Measurements from ENCODE around the gene MYBPH. TPM values are rescaled to one million over a fixed set of nuclear protein-coding genes. Genes with fewer than 3 reads are reported as not detected.

Gene MYBPH
- total and polyA plus RNA-seq, 2 of the 13 experiments (the other 11 are each of a cell fraction or from before 2014, with no cell fraction given), result not detected

DNA sequence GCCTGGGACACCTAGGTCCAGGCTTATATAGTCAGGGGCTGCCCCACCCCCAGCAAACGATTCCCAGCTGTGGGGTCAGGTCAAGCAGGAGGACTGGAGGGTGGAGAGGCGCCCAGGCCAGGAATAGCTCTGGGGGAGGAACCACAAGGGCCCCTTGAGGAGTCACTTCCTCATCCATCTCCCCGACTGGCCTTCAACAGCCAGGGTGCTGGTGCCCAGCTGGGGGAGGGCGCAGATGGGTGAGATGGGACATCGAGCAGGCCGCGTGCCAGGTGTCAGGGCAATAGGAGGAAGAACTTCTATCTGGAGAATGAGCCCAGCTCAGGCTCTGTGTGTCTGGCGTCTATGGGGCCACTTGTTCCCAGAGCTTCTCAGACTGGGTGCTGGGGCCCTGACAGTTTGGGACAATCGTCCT lies 208 bp upstream of the MYBPH start (continued):
- TF ChIP-seq ZNF354B (CRISPR knock-in tag; IDR thresholded peaks at IDR 0.05) (no peak), EEA1 (CRISPR knock-in tag; IDR thresholded peaks at IDR 0.05; ENCODE audit: borderline replicate concordance) (no peak), PHF5A (CRISPR knock-in tag; IDR thresholded peaks at IDR 0.05; ENCODE audit: low read depth, unreplicated experiment) (no peak), SMAD9 (CRISPR knock-in tag; IDR thresholded peaks at IDR 0.05) (no peak), NFE2 (CRISPR knock-in tag; IDR thresholded peaks at IDR 0.05) (no peak)

DNA sequence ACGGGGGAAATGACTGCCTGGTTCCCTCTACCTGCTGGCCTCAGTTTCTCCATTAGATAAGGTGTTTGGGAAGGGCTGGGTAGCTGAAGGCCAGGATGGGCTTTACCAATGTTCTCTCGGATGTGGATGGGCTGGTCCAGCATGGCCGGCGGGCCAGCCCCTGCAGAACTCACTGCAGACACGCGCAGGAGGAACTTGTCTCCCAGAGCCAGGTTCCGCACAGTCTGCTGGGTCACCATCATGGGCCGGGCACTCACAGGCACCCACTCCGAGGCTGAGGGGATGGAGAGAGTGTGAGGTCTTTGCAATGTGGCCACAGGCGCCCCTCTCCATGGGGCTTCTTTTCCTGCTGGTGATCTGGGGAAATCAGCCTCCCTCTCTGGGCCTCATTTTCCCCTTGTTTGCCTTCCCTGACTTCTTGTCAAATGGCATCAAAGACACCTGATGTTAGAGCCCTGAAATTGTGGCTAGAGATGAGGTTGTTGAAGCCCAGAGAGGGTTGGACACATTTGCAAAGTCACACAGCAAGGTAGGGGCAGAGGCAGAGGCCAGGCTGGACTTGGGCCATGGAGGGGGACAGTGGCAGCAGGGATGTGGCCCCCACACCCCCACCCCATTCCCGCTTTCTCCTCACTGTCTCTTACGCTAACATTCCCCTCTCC lies 1.2 kb downstream of the MYBPH start:
- FAIRE-seq (no peak), ATAC-seq (no peak), DNase-seq (ENCODE audit: low spot score) (no peak)
- H3K27ac ChIP-seq (ENCODE audit: extremely low read length, insufficient read depth, low read length), result no peak overlapping the region
- in situ Hi-C loops (cut with HindIII; ENCODE audit: extremely low pct_ligation_motif_present, low pct_unique_long_range_greater_than_20kb) (loop anchor here (5.0 kb wide), 1 partner anchor 57 kb away; no protein-coding TSS in a partner anchor), intact Hi-C loops (cut with micrococcal nuclease; ENCODE audit: unreplicated experiment) (no loop called here)
- H3K27me3 ChIP-seq (ENCODE audit: control insufficient read depth in 1 of 2, insufficient read depth in 2 of 2, low read length in 2 of 2), result peaks cover 2 to 6% of the 10 kb centered on the region in 2 experiments; a peak in 3 of 5 replicates
- BruUV-seq (replicated peaks), result no TSS peak
- no peak overlapping the region for H2AFZ ChIP-seq (ENCODE audit: low read length)
- H3K4me1 ChIP-seq (ENCODE audit: insufficient read depth, low read length), result peaks cover 20% of the 10 kb centered on the region
- CTCF ChIA-PET (ENCODE audit: low intra/inter-chr PET ratio, low total read pairs), result no interaction called here
- H4K20me1 ChIP-seq (ENCODE audit: insufficient read depth, low read length), result 0 out of 2 replicates have a peak, but pooled peaks cover 4% of the 10 kb centered on the region
- H3K79me2 ChIP-seq (ENCODE audit: insufficient read depth, low read length), result no peaks in the 10 kb centered on the region
- POLR2A ChIA-PET, result no interaction called here
- no peaks in the 10 kb centered on the region for H3K9me3 ChIP-seq (ENCODE audit: low read length)
- WGBS (ENCODE audit: low lambda C conversion rate), result 62% methylated on average over 4 of the region's 12 CpGs
- H3K9ac ChIP-seq (ENCODE audit: insufficient read depth, low read depth, low read length), result no peak overlapping the region
- H3K4me3 ChIP-seq (replicated peaks in 1 of 3; ENCODE audit: insufficient read depth in 1 of 3, low read depth in 2 of 3, low read length in 3 of 3), result no peak overlapping the region
- no peak overlapping the region for H3K4me2 ChIP-seq (ENCODE audit: low read depth, low read length)
- H3K36me3 ChIP-seq (replicated peaks in 1 of 2; ENCODE audit: control insufficient read depth in 1 of 2, insufficient read depth in 2 of 2, low read length in 2 of 2), result no peaks in the 10 kb centered on the region
- no peak for TF ChIP-seq GATAD2A (CRISPR knock-in tag; IDR thresholded peaks at IDR 0.05)
- TF ChIP-seq ZNF768 (CRISPR knock-in tag; IDR thresholded peaks at IDR 0.05), result peak; percentile 92

DNA sequence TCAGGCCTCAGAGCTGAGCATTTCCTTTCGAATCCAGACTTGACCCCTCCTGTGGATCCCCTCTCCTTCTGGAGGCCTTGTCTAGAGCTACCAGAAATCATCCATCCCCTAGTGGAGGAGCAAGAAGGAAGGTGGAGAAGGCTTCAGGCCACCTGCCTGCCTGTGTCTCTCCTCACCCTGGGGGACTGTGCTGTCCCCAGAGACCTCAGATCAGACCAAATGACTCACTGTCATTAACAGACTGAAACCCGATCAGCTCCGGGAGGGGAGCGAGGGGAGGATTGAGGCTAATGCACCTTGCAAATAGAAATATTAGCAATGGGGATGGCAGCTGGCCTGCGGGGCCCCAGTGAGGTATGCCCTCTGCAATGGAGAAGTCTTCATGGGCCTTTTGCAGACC lies 2.1 kb downstream of the MYBPH start:
- no peak overlapping the region for H2AFZ ChIP-seq (ENCODE audit: low read length)
- H3K9ac ChIP-seq (ENCODE audit: insufficient read depth, low read depth, low read length), result no peak overlapping the region
- no peaks in the 10 kb centered on the region for H3K79me2 ChIP-seq (ENCODE audit: insufficient read depth, low read length)
- H3K4me3 ChIP-seq (replicated peaks in 1 of 3; ENCODE audit: insufficient read depth in 1 of 3, low read depth in 2 of 3, low read length in 3 of 3), result no peak overlapping the region
- no TSS peak for BruUV-seq (replicated peaks)
- POLR2A ChIA-PET, result no interaction called here
- in situ Hi-C loops (cut with HindIII; ENCODE audit: extremely low pct_ligation_motif_present, low pct_unique_long_range_greater_than_20kb) (loop anchor here (5.0 kb wide), 1 partner anchor 56 kb away; no protein-coding TSS in a partner anchor), intact Hi-C loops (cut with micrococcal nuclease; ENCODE audit: unreplicated experiment) (no loop called here)
- ATAC-seq (no peak), FAIRE-seq (no peak), DNase-seq (ENCODE audit: low spot score) (no peak)
- H3K27ac ChIP-seq (ENCODE audit: extremely low read length, insufficient read depth, low read length), result no peak overlapping the region
- H3K9me3 ChIP-seq (ENCODE audit: low read length), result no peaks in the 10 kb centered on the region
- 0% methylated on average over 5 of the region's 5 CpGs for WGBS (ENCODE audit: low lambda C conversion rate)
- 0 out of 2 replicates have a peak, but pooled peaks cover 4% of the 10 kb centered on the region for H4K20me1 ChIP-seq (ENCODE audit: insufficient read depth, low read length)
- H3K36me3 ChIP-seq (replicated peaks in 1 of 2; ENCODE audit: control insufficient read depth in 1 of 2, insufficient read depth in 2 of 2, low read length in 2 of 2), result no peaks in the 10 kb centered on the region
- CTCF ChIA-PET (ENCODE audit: low intra/inter-chr PET ratio, low total read pairs), result no interaction called here
- peaks cover 2 to 13% of the 10 kb centered on the region in 2 experiments; a peak in 3 of 5 replicates for H3K27me3 ChIP-seq (ENCODE audit: control insufficient read depth in 1 of 2, insufficient read depth in 2 of 2, low read length in 2 of 2)
- H3K4me1 ChIP-seq (ENCODE audit: insufficient read depth, low read length), result peaks cover 17% of the 10 kb centered on the region
- no peak overlapping the region for H3K4me2 ChIP-seq (ENCODE audit: low read depth, low read length)
- TF ChIP-seq ZNF235 (CRISPR knock-in tag; IDR thresholded peaks at IDR 0.05; ENCODE audit: borderline replicate concordance), result no peak
- no peak for TF ChIP-seq HDAC1 (CRISPR knock-in tag; IDR thresholded peaks at IDR 0.05)
- TF ChIP-seq, protein P1, sequence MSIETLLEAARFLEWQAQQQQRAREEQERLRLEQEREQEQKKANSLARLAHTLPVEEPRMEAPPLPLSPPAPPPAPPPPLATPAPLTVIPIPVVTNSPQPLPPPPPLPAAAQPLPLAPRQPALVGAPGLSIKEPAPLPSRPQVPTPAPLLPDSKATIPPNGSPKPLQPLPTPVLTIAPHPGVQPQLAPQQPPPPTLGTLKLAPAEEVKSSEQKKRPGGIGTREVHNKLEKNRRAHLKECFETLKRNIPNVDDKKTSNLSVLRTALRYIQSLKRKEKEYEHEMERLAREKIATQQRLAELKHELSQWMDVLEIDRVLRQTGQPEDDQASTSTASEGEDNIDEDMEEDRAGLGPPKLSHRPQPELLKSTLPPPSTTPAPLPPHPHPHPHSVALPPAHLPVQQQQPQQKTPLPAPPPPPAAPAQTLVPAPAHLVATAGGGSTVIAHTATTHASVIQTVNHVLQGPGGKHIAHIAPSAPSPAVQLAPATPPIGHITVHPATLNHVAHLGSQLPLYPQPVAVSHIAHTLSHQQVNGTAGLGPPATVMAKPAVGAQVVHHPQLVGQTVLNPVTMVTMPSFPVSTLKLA (IDR thresholded peaks at IDR 0.05), result no peak
- no peak for TF ChIP-seq FOSL1 (CRISPR knock-in tag; IDR thresholded peaks at IDR 0.05; ENCODE audit: borderline replicate concordance)
- no peak for TF ChIP-seq ZBTB21 (CRISPR knock-in tag; IDR thresholded peaks at IDR 0.05)
- TF ChIP-seq ZZZ3 (CRISPR knock-in tag; IDR thresholded peaks at IDR 0.05; ENCODE audit: borderline replicate concordance), result no peak
- TF ChIP-seq, protein P2, sequence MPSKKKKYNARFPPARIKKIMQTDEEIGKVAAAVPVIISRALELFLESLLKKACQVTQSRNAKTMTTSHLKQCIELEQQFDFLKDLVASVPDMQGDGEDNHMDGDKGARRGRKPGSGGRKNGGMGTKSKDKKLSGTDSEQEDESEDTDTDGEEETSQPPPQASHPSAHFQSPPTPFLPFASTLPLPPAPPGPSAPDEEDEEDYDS (CRISPR knock-in tag; IDR thresholded peaks at IDR 0.05), result no peak
- TF ChIP-seq, protein P3, sequence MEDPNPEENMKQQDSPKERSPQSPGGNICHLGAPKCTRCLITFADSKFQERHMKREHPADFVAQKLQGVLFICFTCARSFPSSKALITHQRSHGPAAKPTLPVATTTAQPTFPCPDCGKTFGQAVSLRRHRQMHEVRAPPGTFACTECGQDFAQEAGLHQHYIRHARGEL (CRISPR knock-in tag; IDR thresholded peaks at IDR 0.05), result no peak
- TF ChIP-seq REXO4 (CRISPR knock-in tag; IDR thresholded peaks at IDR 0.05; ENCODE audit: borderline replicate concordance), result no peak

Data from HepG2 (cell line).